ENCODE measurements around the gene ATP6AP1. TPM values are rescaled to one million over a fixed set of nuclear protein-coding genes. Genes with fewer than 3 reads are reported as not detected.

ATP6AP1 gene
- total and polyA plus RNA-seq, 2 of the 13 experiments (the other 11 are each of a cell fraction or from before 2014, with no cell fraction given) = 56.7 to 110 TPM

DNA sequence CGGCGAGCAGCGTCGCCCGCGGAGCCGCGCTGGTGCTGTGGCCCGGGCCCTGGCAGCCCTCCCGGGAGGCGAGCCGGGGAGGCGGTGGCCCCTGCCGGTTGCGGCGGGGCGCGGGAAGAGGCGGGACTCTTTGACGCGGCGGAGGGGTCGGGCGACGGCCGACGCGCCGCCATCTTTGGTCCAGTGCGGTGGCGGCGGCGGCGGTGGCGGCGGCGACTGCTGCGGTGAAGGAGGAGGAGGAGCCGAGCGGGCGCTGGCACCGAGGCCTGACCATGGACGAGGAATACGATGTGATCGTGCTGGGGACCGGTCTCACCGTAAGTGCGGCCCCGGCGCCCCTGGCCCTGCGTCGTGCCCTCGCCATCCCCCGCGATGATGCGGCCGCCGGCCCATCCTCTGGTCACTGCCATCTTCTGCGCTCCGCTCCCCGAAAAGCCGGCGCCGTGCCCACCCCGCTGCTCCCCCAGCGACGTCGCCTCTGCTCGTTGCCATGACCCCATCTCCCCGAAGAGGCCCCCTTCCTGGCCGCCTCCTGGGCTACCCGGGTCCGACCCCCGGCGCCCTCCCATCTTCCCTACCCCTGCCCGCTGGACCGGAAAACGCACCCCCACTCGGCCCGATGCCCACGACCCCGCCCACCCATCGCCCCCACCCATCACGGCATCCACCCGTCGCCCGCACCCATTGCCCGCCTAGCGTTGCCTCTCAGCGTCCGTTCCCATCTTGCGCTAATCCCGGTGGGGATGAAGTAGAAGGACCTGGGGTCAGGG lies 8.7 kb downstream of the ATP6AP1 start, which contains the start of gene GDI1:
TSS of gene GDI1 (plus strand) at position 172 of the 770 bp plus-strand sequence. CDS start at position 273, 101 bp downstream.
- no TSS peak for BruUV-seq (replicated peaks)
- peak; percentile 65 for ATAC-seq
- in situ Hi-C loops (cut with HindIII; ENCODE audit: extremely low pct_ligation_motif_present, low pct_unique_long_range_greater_than_20kb) (no loop called here), intact Hi-C loops (cut with micrococcal nuclease; ENCODE audit: unreplicated experiment) (no loop called here)
- no peaks in the 10 kb centered on the region for H3K27me3 ChIP-seq (ENCODE audit: control insufficient read depth in 1 of 2, insufficient read depth in 2 of 2, low read length in 2 of 2)
- WGBS (ENCODE audit: low lambda C conversion rate) = no CpG with 5 or more reads among the region's 93 CpGs
- DNase-seq (ENCODE audit: low spot score) = no peak
- H3K4me1 ChIP-seq (ENCODE audit: insufficient read depth, low read length) = peaks cover 8% of the 10 kb centered on the region
- FAIRE-seq = no peak
- peak within 1 kb of the TSS; percentile 54 to 87 (median 72); a peak in 5 of 6 replicates for H3K4me3 ChIP-seq (replicated peaks in 1 of 3; ENCODE audit: insufficient read depth in 1 of 3, low read depth in 2 of 3, low read length in 3 of 3)
- H3K36me3 ChIP-seq (replicated peaks in 1 of 2; ENCODE audit: control insufficient read depth in 1 of 2, insufficient read depth in 2 of 2, low read length in 2 of 2) = no peaks in the 10 kb centered on the region; a peak in 3 of 5 replicates
- peak within 1 kb of the TSS; percentile 74 for H3K4me2 ChIP-seq (ENCODE audit: low read depth, low read length)
- POLR2A ChIA-PET = no interaction called here
- no peak within 1 kb of the TSS for H2AFZ ChIP-seq (ENCODE audit: low read length)
- H3K27ac ChIP-seq (ENCODE audit: extremely low read length, insufficient read depth, low read length) = peak within 1 kb of the TSS; percentile 46
- H3K79me2 ChIP-seq (ENCODE audit: insufficient read depth, low read length) = peaks cover 14% of the 10 kb centered on the region
- H3K9ac ChIP-seq (ENCODE audit: insufficient read depth, low read depth, low read length) = peak within 1 kb of the TSS; percentile 60
- H3K9me3 ChIP-seq (ENCODE audit: low read length) = no peaks in the 10 kb centered on the region
- no peaks in the 10 kb centered on the region for H4K20me1 ChIP-seq (ENCODE audit: insufficient read depth, low read length)
- CTCF ChIA-PET (ENCODE audit: low intra/inter-chr PET ratio, low total read pairs) = no interaction called here
- TF ChIP-seq ELF4 (CRISPR knock-in tag; IDR thresholded peaks at IDR 0.05; ENCODE audit: borderline replicate concordance) (no peak), SP4 (CRISPR knock-in tag; IDR thresholded peaks at IDR 0.05) (peak; percentile 63; the same call in 1 of the 2 replicates), ZKSCAN1 (IDR thresholded peaks at IDR 0.05; ENCODE audit: low read length) (no peak), SAP130 (CRISPR knock-in tag; IDR thresholded peaks at IDR 0.05; ENCODE audit: low read depth) (peak; percentile 24; the same call in 1 of the 2 replicates), CHD2 (IDR thresholded peaks at IDR 0.05; ENCODE audit: low read depth, low read length) (peak; percentile 31; the same call in 1 of the 2 replicates), ZHX2 (IDR thresholded peaks at IDR 0.05; ENCODE audit: low read depth) (peak; percentile 72; the same call in 1 of the 2 replicates), ZHX2 (CRISPR knock-in tag; IDR thresholded peaks at IDR 0.05; ENCODE audit: borderline replicate concordance) (no peak), GLMP (CRISPR knock-in tag; IDR thresholded peaks at IDR 0.05; ENCODE audit: borderline replicate concordance) (no peak), POLR2G (IDR thresholded peaks at IDR 0.05; ENCODE audit: low read depth, low read length) (peak; percentile 63), ZNF7 (CRISPR knock-in tag; IDR thresholded peaks at IDR 0.05) (no peak), ZNF782 (CRISPR knock-in tag; IDR thresholded peaks at IDR 0.05; ENCODE audit: borderline replicate concordance) (no peak)
- TF ChIP-seq, protein P1, sequence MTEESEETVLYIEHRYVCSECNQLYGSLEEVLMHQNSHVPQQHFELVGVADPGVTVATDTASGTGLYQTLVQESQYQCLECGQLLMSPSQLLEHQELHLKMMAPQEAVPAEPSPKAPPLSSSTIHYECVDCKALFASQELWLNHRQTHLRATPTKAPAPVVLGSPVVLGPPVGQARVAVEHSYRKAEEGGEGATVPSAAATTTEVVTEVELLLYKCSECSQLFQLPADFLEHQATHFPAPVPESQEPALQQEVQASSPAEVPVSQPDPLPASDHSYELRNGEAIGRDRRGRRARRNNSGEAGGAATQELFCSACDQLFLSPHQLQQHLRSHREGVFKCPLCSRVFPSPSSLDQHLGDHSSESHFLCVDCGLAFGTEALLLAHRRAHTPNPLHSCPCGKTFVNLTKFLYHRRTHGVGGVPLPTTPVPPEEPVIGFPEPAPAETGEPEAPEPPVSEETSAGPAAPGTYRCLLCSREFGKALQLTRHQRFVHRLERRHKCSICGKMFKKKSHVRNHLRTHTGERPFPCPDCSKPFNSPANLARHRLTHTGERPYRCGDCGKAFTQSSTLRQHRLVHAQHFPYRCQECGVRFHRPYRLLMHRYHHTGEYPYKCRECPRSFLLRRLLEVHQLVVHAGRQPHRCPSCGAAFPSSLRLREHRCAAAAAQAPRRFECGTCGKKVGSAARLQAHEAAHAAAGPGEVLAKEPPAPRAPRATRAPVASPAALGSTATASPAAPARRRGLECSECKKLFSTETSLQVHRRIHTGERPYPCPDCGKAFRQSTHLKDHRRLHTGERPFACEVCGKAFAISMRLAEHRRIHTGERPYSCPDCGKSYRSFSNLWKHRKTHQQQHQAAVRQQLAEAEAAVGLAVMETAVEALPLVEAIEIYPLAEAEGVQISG (CRISPR knock-in tag; IDR thresholded peaks at IDR 0.05) = peak; percentile 46; the same call in 1 of the 2 replicates
